NCI-H2196 treated with DMSO at 0.1 percent for 48 hours (cell line): ENCODE results near the gene LIPN.
"Not testable (repeated sequence)": the region's sequence is repeated elsewhere in the genome, so short reads cannot be mapped to it uniquely, and the experiment has no call there.

Experiments used
- DNase-seq: peaks from one replicate; lab custom pipeline; 2025; ENCODE audit not compliant: unreplicated experiment; lab: John Stamatoyannopoulos, UW

Gene LIPN

GRCh38 chr10:88759366-88760101, at the start of gene LIPN:
Gene LIPN (plus strand): TSS chr10:88760020. CDS start chr10:88761406, 1,386 bp downstream.
- DNase-seq = no peak

DNA sequence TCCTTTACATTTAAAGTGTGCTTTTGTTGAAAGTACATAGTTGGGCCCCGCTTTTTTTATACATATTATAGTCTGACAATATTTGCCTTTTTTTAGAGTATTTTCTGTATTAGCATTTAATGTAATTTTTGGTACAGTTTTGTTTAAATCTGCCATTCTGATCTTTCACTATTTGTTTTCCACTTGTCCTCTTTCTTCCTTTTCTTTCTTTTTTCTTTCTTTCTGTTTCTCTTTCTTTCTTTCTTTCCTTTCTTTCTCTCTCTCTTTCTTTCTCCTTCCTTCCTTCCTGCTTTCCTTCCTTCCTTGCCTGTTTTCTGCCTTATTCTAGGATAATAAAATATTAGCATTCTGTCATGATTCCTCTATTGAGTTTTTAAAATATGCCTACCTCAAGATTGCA, 44.3 kb upstream of the LIPN start:
- DNase-seq = no peak

- DNase-seq = no peak
These were observed 38.4 kb upstream of the LIPN start for GRCh38 chr10:88721392-88721791.

GRCh38 chr10:88725798-88726197, 34.0 kb upstream of the LIPN start:
- no peak for DNase-seq

DNA sequence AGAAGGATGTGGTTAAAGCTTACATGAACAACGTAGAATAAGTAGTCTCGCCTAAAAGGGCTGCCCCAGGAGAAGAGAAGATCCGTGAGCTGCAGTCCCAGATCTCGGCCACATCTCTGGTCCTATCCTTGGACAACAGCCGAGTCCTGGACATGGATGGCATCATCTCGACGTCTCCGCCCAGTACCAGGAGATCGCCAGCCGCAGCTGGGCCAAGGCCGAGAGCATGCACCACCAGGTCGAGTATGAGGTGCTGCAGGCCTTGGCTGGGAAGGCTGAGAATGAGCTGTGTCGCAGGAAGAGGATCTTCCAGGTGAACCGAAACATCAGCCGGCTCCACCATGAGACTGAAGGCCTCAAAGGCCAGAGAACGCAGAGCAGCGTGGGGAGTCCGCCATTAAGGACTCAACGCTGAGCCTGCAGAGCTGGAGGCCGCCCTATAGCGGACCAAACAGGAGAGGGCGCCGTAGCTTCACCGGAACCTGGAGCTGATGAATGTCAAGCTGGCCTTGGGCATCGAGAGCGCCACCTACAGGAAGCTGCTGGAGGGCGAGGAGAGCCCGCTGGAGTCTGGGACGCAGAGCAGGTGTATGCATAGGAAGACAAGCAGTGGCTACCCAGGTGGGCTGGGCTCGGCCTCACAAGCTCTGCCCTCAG, 31.6 kb upstream of the LIPN start:
- DNase-seq = no peak

DNA sequence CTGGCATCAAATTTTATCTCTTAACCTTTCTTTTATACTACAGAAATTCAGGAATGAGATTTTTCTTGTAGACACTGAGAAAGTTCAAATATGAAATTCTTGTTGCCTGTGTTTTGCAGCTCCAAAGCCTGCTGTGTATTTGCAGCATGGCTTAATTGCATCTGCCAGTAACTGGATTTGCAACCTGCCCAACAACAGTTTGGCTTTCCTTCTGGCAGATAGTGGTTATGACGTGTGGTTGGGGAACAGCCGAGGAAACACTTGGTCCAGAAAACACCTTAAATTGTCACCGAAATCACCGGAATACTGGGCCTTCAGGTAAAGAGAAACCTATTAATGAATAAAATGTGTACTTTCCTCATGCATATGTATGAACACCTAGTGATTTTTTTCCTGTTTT, 29.0 kb upstream of the LIPN start:
- DNase-seq = no peak

- no peak for DNase-seq
These were observed 28.5 kb upstream of the LIPN start for GRCh38 chr10:88731296-88731695.

GRCh38 chr10:88733215-88733614, 26.6 kb upstream of the LIPN start:
- no peak for DNase-seq

DNA sequence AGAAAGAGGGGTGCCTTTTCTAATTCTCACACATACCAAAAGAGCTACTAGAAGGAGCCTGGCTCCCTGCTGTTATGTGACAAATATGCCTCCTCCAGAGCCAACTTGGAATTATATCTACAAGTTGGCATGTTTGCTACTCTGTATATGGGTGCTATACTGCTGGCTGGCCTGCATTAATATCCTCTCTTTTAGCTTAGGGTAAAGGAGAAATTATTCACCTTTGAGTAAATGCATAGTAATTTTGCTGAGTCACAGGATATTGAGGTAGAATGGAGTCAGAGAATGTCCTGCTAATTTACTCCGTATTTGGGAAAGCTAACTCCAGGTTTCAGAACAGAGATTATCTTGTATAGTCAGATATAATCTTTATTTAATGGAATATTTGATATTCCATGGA, 24.2 kb upstream of the LIPN start:
- DNase-seq = no peak

DNA sequence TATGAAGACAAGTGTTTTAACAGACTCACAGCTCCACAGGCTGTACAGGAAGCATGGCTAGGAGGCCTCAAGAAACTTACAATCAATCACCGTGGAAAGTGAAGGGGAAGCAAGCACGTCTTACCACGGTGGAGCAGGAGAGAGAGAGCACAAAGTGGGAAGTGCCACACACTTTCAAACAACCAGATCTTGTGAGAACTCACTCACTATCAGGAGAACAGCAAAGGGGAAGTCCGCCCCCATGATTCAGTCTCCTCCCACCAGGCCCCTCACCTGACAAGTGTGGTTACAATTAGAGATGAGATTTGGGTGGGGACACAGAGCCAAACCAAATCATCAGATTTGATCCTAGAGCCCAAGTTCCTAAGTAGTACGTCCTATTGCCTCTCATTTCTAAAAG, 17.9 kb upstream of the LIPN start:
- not testable (repeated sequence) for DNase-seq

DNA sequence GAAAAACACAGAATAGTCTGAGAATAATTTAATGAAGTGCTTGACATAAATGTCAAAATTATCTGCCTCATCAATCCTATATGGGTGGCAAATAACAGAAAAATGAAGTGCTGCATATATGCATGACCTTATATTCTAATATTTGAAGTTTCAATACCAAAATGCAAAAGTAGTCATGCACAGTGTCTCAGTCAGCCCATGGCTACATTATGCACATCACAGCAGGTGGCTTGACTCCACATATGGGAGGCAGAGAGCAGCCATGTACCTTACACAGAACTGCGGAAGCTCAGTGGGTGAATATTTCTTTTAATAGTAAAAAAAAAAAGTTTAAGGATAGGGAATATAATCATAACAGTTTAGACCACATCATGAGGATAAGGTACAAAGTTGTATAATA, 17.4 kb upstream of the LIPN start:
- DNase-seq = no peak

- DNase-seq = no peak
These were observed 15.8 kb upstream of the LIPN start for GRCh38 chr10:88744002-88744401.

DNA sequence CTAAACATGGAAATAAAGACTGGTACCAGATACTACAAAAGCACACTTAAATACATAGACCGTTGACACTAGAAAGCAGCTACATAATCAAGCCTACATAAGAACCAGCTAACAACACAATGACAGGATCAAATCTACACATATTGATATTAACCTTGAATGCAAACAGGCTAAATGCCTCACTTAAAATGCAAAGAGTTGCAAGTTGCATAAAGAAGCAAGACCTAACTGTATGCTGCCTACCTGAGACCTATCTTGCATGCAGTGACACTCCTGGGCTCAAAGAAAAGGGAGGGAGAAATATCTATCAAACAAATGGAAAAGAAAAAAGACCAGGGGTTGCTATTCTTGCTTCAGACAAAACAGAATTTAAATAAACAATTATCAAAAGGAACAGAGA, 14.2 kb upstream of the LIPN start:
- no peak for DNase-seq

DNA sequence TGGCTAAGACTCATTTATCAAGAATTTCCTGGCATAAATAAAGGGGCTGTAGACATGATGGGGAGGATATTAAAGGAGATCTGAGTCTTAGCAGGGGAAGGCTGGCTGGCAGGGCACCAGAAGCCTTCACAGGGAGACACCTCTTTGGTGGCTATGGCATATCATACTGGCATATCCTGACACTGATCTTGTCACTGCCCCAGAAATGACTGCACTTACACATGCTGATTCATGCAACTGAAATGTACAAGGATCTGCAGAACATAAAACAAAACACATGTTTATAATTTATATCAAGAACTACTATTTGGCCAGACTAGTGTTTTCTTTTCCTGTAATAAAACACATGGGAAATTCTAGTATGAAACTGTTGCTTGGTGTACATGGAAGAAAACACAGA, 5.5 kb upstream of the LIPN start:
- DNase-seq = no peak

GRCh38 chr10:88755753-88756152, 4.1 kb upstream of the LIPN start:
- DNase-seq = no peak

- no peak for DNase-seq
These were observed 3.2 kb upstream of the LIPN start for GRCh38 chr10:88756660-88757059.

- no peak for DNase-seq
These were observed 3.1 kb downstream of the LIPN start for GRCh38 chr10:88762906-88763305.

DNA sequence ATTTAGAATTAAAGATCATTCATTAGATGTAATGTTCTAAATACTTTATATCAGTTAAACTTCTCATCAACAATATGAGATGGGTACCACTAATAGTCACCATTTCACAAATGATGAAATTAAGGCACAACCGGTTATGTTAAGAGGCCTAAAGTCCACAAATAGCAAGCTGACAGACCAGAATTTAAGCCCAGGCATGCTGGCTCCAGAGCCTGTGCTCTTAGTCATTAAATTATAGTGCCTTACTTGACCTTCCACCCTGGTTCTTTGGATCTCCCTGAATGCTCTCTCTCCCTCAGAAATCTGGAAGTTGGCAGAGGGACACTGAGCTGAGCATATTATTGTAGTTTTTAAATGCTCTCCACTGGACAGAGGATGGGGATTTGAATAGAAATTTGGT, 3.6 kb downstream of the LIPN start:
- DNase-seq = no peak

DNA sequence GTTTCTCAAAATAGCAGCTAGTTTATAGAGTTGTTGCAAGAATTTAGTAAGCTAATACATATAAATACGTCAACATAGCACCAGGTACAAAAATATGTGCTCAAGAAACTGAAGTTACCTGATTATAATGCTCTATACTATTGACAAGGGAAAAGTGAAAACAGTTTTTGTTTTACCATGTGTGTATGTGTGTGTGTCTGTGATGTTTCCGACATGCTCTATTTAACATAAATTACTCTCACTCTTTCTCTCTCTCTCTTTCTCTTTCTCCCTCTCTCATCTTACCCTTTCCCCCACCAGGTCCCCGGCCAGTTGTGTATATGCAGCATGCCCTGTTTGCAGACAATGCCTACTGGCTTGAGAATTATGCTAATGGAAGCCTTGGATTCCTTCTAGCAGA, 4.3 kb downstream of the LIPN start:
- DNase-seq = no peak

- DNase-seq = no peak
These were observed 6.0 kb downstream of the LIPN start for GRCh38 chr10:88765816-88766215.

DNA sequence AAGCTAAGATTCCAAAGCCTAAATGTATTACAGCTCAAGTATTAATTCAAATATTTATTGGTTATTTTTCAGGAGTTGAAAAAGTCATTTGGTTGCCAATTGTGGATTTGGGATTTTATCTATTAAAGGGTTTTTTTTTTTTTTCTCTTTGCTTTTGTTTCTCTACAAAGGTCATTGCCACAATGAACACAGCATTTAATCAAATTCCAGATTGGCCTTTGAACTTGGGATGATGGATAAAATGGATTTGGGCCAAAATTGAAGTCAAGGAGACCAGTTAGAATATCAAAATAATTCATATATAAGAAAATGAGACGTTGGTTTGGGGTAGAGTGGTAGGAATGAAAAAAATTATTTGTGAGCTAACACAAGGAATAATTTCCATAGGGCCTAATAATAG, 9.6 kb downstream of the LIPN start:
- DNase-seq = no peak

- no peak for DNase-seq
These were observed 21.4 kb downstream of the LIPN start for GRCh38 chr10:88781206-88781605.

- DNase-seq = no peak
These were observed 22.4 kb downstream of the LIPN start for GRCh38 chr10:88782222-88782621.
